Activated CD8-positive, alpha-beta T cell treated with anti-CD3 and anti-CD28 coated beads for 36 hours (primary cell): ENCODE measurements around the gene PRR15. TPM values are rescaled to one million over a fixed set of nuclear protein-coding genes. Genes with fewer than 3 reads are reported as not detected.

Experiments used
- ATAC-seq: fragments of 200-7000 bp; cut with Tn5 transposase; one replicate; pipeline ENCODE4 v1.10.0; 2021; ENCODE audit warnings: mild to moderate bottlenecking, moderate library complexity
- CTCF ChIA-PET: fragments of 350-600 bp; sonication (Branson Sonifier 250); formaldehyde crosslinking; loops from one replicate; lab custom pipeline; 2021; ENCODE audit warnings: antibody characterized with exemption; lab: Charles Lee
- POLR2A ChIA-PET: fragments of 350-600 bp; sonication (Branson Sonifier 250); formaldehyde crosslinking; loops from one replicate; lab custom pipeline; 2021; ENCODE audit warnings: antibody characterized with exemption; lab: Charles Lee
- DNase-seq: peaks from one replicate; pipeline ENCODE4 v3.0.0-alpha.2; 2020
- H3K27ac Mint-ChIP-seq: one replicate; pipeline ENCODE4 v1.8.0; 2021; ENCODE audit warnings: mild to moderate bottlenecking, mixed read lengths
- H3K27me3 Mint-ChIP-seq: one replicate; pipeline ENCODE4 v1.8.0; 2021; ENCODE audit warnings: mixed read lengths
- H3K36me3 Mint-ChIP-seq: one replicate; pipeline ENCODE4 v1.8.0; 2021; ENCODE audit warnings: low read depth, mixed read lengths
- H3K4me1 Mint-ChIP-seq: one replicate; pipeline ENCODE4 v1.8.0; 2021; ENCODE audit warnings: low read depth, mixed read lengths
- H3K4me3 Mint-ChIP-seq: one replicate; pipeline ENCODE4 v1.8.0; 2021; ENCODE audit warnings: mild to moderate bottlenecking, moderate library complexity, mixed read lengths
- H3K9me3 Mint-ChIP-seq: one replicate; pipeline ENCODE4 v1.8.0; 2021; ENCODE audit warnings: mixed read lengths
- intact Hi-C: fragments of 100-400 bp; cut with micrococcal nuclease; formaldehyde crosslinking; loops from one replicate; pipeline ENCODE4 v1.10.0; 2022
- total RNA-seq, 2 experiments: library from RNA; stranded (reverse); gene quantifications; one replicate each; pipeline ENCODE4 v1.2.3, GENCODE V29; 2021
- TF ChIP-seq, protein P1 (sequence below): fragments of 200-600 bp; IDR thresholded peaks from one replicate; pipeline ENCODE4 v1.8.0; 2022; ENCODE audit warnings: antibody characterized with exemption, mild to moderate bottlenecking

Gene PRR15
- total RNA-seq, 2 experiments from 2014 or later: not detected

DNA sequence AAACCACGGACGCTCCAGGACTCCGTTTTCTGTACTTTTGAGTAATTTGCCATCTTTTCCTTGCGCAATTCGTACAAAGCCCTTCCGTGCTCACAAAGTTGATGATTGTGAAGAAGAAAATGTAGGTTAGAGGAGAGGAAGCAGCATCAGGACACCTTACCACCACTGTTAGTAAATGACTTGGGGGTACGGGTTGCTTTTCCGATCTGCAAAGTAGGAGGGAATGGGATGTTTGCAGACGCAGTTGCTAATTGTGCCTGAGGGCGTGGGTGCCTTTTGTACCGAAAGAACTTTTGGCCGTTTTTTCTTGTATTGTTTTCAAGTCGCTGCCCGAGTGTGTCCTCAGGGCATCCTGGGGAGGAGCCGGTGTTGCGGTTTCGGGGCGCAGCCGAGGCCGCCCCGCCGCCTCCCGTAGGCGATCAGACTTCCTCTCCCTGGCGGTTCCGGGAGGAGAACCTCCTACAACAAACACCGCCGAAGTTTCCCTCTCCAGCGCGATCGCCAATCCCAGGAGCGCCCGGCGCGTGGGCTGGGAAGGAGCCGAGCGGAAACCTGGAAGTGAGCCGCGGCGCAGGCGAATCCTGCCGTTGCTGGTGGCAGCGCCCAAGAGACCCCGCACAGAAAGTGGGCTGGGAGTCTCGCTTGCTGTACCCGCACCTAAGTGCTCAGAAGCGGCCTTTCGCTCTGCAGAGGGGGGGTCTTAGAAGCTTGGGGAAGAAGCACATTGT, 1.0 kb downstream of the PRR15 start:
- ChIA-PET POLR2A (no interaction called here), CTCF (no interaction called here)
- ATAC-seq: no peak
- Mint-ChIP-seq H3K4me3 (peak overlapping the region; percentile 57), H3K27me3 (peaks cover 70% of the 10 kb centered on the region), H3K36me3 (no peaks in the 10 kb centered on the region), H3K27ac (no peak overlapping the region), H3K4me1 (peaks cover 19% of the 10 kb centered on the region), H3K9me3 (no peaks in the 10 kb centered on the region)
- intact Hi-C loops: no loop called here
- TF ChIP-seq, protein P1, sequence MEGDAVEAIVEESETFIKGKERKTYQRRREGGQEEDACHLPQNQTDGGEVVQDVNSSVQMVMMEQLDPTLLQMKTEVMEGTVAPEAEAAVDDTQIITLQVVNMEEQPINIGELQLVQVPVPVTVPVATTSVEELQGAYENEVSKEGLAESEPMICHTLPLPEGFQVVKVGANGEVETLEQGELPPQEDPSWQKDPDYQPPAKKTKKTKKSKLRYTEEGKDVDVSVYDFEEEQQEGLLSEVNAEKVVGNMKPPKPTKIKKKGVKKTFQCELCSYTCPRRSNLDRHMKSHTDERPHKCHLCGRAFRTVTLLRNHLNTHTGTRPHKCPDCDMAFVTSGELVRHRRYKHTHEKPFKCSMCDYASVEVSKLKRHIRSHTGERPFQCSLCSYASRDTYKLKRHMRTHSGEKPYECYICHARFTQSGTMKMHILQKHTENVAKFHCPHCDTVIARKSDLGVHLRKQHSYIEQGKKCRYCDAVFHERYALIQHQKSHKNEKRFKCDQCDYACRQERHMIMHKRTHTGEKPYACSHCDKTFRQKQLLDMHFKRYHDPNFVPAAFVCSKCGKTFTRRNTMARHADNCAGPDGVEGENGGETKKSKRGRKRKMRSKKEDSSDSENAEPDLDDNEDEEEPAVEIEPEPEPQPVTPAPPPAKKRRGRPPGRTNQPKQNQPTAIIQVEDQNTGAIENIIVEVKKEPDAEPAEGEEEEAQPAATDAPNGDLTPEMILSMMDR: no peak
- DNase-seq: peak; percentile 6

DNA sequence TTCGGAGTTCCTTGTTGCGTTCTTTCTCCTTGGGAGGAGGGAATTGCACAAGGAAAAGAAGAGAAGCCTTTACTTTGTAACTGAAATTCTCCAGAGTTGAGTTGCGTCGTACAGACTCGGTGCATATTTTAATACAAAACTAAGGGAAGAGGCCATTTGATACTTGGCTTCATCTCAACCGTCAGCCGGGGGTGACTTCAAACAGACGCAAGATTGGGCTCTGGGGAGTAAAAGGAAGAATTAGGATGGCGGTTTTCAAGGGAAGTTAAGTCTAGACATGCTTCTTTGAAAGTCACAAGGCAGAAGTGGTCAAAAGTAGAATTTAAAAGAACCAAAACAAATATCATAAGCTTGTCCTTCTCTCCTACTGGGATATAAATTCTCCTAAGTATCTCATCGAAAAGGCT, 1.6 kb downstream of the PRR15 start:
- H3K4me3 Mint-ChIP-seq: peak overlapping the region; percentile 57
- ChIA-PET CTCF (no interaction called here), POLR2A (no interaction called here)
- H3K27me3 Mint-ChIP-seq: peaks cover 68% of the 10 kb centered on the region
- H3K27ac Mint-ChIP-seq: no peak overlapping the region
- ATAC-seq (no peak), DNase-seq (no peak)
- no peaks in the 10 kb centered on the region for H3K9me3 Mint-ChIP-seq
- intact Hi-C loops: no loop called here
- no peaks in the 10 kb centered on the region for H3K36me3 Mint-ChIP-seq
- TF ChIP-seq, protein P1: no peak
- peaks cover 19% of the 10 kb centered on the region for H3K4me1 Mint-ChIP-seq

DNA sequence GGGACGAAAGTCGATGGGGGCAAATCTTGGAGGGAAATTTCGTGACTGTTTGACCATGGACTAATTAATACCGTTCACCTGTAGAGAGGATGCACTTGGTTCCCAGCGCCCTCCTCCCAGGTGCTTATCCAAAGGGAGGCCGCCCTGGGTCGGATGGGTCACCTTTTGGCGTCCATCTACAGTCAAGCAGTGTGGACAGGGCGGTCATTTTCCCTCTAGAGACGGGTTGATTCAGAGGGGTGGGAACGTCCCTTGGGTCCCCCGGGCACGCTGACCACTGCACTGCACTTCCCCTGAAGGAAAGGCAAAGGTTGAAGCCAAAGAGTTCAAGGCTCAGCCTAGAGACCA, 2.0 kb downstream of the PRR15 start:
- peaks cover 65% of the 10 kb centered on the region for H3K27me3 Mint-ChIP-seq
- H3K9me3 Mint-ChIP-seq: no peaks in the 10 kb centered on the region
- ChIA-PET POLR2A (no interaction called here), CTCF (no interaction called here)
- DNase-seq (no peak), ATAC-seq (no peak)
- no peak overlapping the region for H3K27ac Mint-ChIP-seq
- peak overlapping the region; percentile 57 for H3K4me3 Mint-ChIP-seq
- no peaks in the 10 kb centered on the region for H3K36me3 Mint-ChIP-seq
- H3K4me1 Mint-ChIP-seq: peaks cover 19% of the 10 kb centered on the region
- intact Hi-C loops: no loop called here
- TF ChIP-seq, protein P1: no peak

DNA sequence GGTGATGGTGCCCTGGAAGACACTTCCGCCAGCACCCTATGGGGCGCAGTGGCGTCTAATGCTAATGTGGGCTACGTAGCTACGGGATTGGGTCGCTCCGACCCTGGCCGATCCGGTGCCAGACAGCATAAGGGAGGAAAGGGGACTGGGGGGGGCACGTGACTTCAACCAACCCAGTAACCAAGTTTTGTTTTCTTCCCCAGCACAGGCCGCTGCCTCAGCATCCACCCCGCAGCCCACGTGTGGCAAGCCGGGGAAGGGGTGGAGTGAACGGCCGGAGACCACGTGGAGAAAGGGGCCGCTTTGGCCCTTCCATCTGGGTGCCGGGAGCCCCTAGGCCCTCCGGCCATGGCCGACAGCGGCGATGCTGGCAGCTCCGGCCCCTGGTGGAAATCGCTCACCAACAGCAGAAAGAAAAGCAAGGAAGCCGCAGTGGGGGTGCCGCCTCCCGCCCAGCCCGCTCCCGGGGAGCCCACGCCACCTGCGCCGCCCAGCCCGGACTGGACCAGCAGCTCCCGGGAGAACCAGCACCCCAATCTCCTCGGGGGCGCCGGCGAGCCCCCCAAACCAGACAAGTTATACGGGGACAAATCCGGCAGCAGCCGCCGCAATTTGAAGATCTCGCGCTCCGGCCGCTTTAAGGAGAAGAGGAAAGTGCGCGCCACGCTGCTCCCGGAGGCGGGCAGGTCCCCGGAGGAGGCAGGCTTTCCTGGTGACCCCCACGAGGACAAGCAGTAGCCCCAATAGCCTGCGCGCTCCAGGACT, 2.5 kb downstream of the PRR15 start:
- intact Hi-C loops: no loop called here
- Mint-ChIP-seq H3K27ac (no peak overlapping the region), H3K36me3 (no peaks in the 10 kb centered on the region), H3K4me1 (peaks cover 19% of the 10 kb centered on the region), H3K27me3 (peaks cover 66% of the 10 kb centered on the region), H3K9me3 (no peaks in the 10 kb centered on the region), H3K4me3 (peak overlapping the region; percentile 50)
- peak; percentile 6 for DNase-seq
- ChIA-PET CTCF (no interaction called here), POLR2A (no interaction called here)
- peak; percentile 34 for ATAC-seq
- TF ChIP-seq, protein P1: no peak

DNA sequence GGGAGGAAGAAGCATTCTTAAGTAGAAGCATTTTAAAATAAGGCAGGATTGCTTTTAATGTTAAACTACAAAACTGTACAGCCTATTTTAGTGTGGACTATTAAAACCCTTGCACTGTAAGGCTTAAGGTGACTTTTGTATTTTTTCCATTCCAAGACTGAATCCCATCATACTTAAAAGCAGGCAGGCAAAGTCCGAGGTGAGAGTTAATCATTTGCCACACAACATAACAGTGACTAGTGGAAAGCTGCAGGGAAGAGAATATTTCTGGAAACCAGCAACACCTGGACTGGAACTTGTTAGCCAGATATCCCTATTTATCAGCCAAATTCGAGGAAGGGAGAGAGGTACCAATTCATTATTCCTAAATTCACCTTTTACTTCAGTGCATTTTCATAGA, 3.5 kb downstream of the PRR15 start:
- Mint-ChIP-seq H3K4me1 (peaks cover 19% of the 10 kb centered on the region), H3K27ac (no peak overlapping the region), H3K27me3 (peaks cover 60% of the 10 kb centered on the region), H3K36me3 (no peaks in the 10 kb centered on the region), H3K9me3 (no peaks in the 10 kb centered on the region), H3K4me3 (no peak overlapping the region)
- ATAC-seq: no peak
- intact Hi-C loops: no loop called here
- no peak for DNase-seq
- POLR2A ChIA-PET: no interaction called here
- TF ChIP-seq, protein P1: no peak
- CTCF ChIA-PET: no interaction called here
